Measurements from ENCODE around the gene ZBTB38. TPM values are rescaled to one million over a fixed set of nuclear protein-coding genes. Genes with fewer than 3 reads are reported as not detected.

The ZBTB38 gene
- total RNA-seq, 2 donors from 2014 or later = 151 to 169 TPM

GRCh38 chr3:141392897-141393734 is 24.8 kb downstream of the ZBTB38 start:
- peak overlapping the region; percentile 58 to 65 for H3K27ac ChIP-seq
- H3K4me3 ChIP-seq = no peak overlapping the region
- WGBS = 62% methylated on average over 6 of the region's 6 CpGs
- intact Hi-C loops (cut with DNase I) = no loop called here
- DNase-seq (ENCODE audit: low spot score) = no peak
- no peaks in the 10 kb centered on the region for H3K36me3 ChIP-seq
- no peak for TF ChIP-seq POLR2A (IDR thresholded peaks at IDR 0.05)
- no peak for TF ChIP-seq CTCF (IDR thresholded peaks at IDR 0.05)
- TF ChIP-seq POLR2AphosphoS5 (IDR thresholded peaks at IDR 0.05) = peak; percentile 7
- H3K4me1 ChIP-seq (replicated peaks) = peaks cover 12% of the 10 kb centered on the region
- H3K27me3 ChIP-seq (replicated peaks; ENCODE audit: insufficient read depth) = no peaks in the 10 kb centered on the region
- H3K9me3 ChIP-seq = no peaks in the 10 kb centered on the region

- no peak for TF ChIP-seq POLR2AphosphoS5 (IDR thresholded peaks at IDR 0.05)
- no peak for TF ChIP-seq CTCF (IDR thresholded peaks at IDR 0.05)
- TF ChIP-seq POLR2A (IDR thresholded peaks at IDR 0.05) = no peak
- intact Hi-C loops (cut with DNase I) = no loop called here
- no peak for DNase-seq (ENCODE audit: low spot score)
- H3K27me3 ChIP-seq (replicated peaks; ENCODE audit: insufficient read depth) = no peaks in the 10 kb centered on the region
- WGBS = 92% methylated on average over 7 of the region's 7 CpGs
- H3K4me1 ChIP-seq (replicated peaks) = peaks cover 12% of the 10 kb centered on the region
- H3K9me3 ChIP-seq = no peaks in the 10 kb centered on the region
- no peak overlapping the region for H3K4me3 ChIP-seq
- H3K36me3 ChIP-seq = no peaks in the 10 kb centered on the region
- H3K27ac ChIP-seq = peak overlapping the region in 1 of 2 donors; percentile 65
Observed at GRCh38 chr3:141393735-141394076, 25.4 kb downstream of the ZBTB38 start.

- no peaks in the 10 kb centered on the region for H3K27me3 ChIP-seq (replicated peaks; ENCODE audit: insufficient read depth)
- no peak for TF ChIP-seq POLR2AphosphoS5 (IDR thresholded peaks at IDR 0.05)
- TF ChIP-seq CTCF (IDR thresholded peaks at IDR 0.05) = no peak
- TF ChIP-seq POLR2A (IDR thresholded peaks at IDR 0.05) = no peak
- intact Hi-C loops (cut with DNase I) = no loop called here
Observed at GRCh38 chr3:141394560-141394959, 26.3 kb downstream of the ZBTB38 start.

GRCh38 chr3:141395005-141395589 is 26.8 kb downstream of the ZBTB38 start:
- DNase-seq (ENCODE audit: low spot score) = no peak
- intact Hi-C loops (cut with DNase I) = no loop called here
- H3K36me3 ChIP-seq = no peaks in the 10 kb centered on the region
- TF ChIP-seq CTCF (IDR thresholded peaks at IDR 0.05) = no peak
- TF ChIP-seq POLR2AphosphoS5 (IDR thresholded peaks at IDR 0.05) = peak; percentile 38
- no peaks in the 10 kb centered on the region for H3K27me3 ChIP-seq (replicated peaks; ENCODE audit: insufficient read depth)
- peak overlapping the region in 1 of 2 donors; percentile 65 for H3K27ac ChIP-seq
- no peaks in the 10 kb centered on the region for H3K9me3 ChIP-seq
- H3K4me3 ChIP-seq = no peak overlapping the region
- 73% methylated on average over 5 of the region's 5 CpGs for WGBS
- H3K4me1 ChIP-seq (replicated peaks) = peaks cover 12% of the 10 kb centered on the region

More at GRCh38 chr3:141394560-141394959, 26.3 kb downstream of the ZBTB38 start:
- no peak overlapping the region for H3K4me3 ChIP-seq
- H3K4me1 ChIP-seq (replicated peaks) = peaks cover 12% of the 10 kb centered on the region
- H3K9me3 ChIP-seq = no peaks in the 10 kb centered on the region
- DNase-seq (ENCODE audit: low spot score) = no peak
- peak overlapping the region in 1 of 2 donors; percentile 65 for H3K27ac ChIP-seq
- no peaks in the 10 kb centered on the region for H3K36me3 ChIP-seq
- WGBS = 80% methylated on average over 3 of the region's 3 CpGs
